CD4-positive, alpha-beta T cell treated with Interleukin-6 at 100 ng/mL for 8 hours (primary cell): ENCODE data around the gene HIPK1.
"Not testable (repeated sequence)": the region's sequence is repeated elsewhere in the genome, so short reads cannot be mapped to it uniquely, and the experiment has no call there.

Experiments used
- DNase-seq: peaks from one replicate; pipeline ENCODE4 v3.0.0-alpha.2; 2020; ENCODE audit warnings: mixed read lengths, low spot score

HIPK1 gene

DNA sequence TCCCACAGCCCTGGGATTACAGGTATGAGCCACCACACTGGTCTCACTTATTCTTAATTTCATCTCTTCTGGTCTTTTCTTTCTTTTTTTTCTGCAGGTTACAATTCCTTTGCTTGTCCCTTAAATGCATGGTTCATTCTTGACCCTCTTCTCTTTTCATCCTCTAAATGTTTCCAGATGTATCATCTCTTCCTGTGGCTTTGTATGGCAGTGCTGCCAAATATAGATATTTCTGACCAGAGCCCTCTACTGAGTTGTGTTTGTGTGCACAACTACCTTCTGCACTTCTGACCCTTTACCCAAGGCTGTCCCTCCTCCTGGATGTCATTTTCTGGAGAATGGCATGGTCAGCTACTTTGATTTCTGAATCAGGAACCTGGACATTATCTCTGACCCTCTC lies 82.7 kb downstream of the HIPK1 start:
- no peak for DNase-seq

DNA sequence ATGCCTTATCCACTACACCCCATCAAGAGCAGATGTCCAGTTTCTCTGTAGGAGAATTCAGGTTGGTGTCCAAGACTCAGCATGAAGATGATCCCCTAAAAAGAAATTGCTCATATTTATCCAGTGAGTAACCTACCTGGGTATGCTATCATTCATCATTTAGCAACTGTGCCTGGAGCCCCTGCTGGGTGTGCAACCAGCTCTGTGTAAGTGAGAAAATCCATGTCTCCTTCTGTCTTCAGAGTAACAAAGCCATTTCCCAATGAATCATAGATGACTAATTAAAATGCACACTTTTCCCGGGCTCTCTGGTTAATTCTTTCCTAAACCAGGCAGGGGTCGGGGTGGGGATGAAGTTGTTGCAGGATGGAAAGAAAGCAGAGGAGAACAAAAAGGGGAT lies 86.0 kb downstream of the HIPK1 start:
- DNase-seq: no peak

DNA sequence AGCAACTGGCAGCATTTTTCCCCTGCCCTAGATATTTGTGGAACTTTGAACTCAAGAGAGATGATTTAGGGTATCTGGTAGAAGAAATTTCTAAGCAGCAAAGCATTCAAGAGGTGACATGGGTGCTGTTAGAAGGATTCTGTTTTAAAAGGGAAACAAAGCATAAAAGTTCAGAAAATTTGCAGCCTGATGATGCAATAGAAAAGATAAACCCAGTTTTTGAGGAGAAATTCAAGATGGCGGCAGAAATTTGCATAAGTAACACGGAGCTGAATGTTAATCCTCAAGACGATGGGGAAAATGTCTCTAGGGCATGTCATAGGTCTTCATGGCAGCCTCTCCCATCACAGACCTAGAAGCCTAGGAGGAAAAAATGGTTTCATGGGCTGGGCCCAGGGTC lies 90.6 kb downstream of the HIPK1 start:
- DNase-seq: not testable (repeated sequence)

DNA sequence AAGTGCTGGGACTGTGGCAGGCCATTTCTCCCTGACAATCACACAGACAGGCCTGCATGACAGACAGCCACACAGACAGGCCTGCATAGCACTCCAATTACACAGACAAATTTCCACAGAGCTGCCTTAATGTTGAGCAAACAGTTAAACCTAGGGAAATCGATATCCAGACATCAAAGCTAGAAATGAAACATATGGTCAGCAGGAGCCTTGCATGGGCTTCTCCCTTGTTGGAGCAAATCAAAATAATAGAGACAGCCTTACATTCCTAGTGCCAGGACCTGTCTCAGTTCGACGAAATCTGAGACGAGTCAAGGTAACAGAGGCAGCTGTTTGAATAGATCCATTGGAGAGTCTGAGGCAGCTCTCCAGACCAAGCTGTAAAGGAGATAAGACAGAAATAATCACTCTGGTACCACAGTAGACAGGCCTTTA lies 92.6 kb downstream of the HIPK1 start:
- DNase-seq: no peak

DNA sequence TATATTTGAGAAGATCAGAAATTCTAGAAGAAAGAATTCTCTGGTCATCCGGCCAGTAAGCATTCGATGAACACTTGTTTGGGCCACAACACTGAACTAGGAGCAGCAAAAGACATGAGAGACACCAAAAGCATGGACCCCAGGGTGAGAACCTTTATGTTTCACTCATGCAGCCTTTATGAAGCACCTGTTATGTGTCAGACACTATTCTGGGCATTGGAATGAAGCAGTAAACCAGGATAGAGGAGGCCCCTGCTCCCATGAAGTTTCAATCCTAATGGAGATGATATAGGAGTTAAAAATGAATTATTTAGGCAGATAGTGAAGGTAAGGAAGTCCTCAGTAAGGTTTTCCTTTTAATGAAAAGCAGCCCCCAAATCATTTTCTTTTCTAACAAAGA lies 93.8 kb downstream of the HIPK1 start:
- DNase-seq: no peak

DNA sequence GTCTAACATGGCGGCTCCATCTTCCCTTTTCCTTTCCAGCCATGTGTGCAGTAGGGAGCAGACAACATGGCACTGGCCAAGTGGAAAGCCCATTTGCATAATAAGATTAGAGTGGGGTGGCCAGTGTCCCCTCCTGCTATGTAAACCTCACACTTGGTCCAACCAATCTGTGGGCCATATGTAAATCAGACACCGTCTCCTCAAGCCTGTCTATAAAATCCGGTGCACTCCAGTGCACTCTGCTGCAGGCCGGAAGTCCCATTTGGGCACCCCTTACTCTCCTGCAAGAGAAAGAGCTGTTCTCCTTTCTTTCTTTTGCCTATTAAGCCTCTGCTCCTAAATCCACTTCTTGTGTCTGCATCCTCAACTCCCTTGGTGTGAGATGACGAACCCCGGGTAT lies 94.3 kb downstream of the HIPK1 start:
- no peak for DNase-seq

DNA sequence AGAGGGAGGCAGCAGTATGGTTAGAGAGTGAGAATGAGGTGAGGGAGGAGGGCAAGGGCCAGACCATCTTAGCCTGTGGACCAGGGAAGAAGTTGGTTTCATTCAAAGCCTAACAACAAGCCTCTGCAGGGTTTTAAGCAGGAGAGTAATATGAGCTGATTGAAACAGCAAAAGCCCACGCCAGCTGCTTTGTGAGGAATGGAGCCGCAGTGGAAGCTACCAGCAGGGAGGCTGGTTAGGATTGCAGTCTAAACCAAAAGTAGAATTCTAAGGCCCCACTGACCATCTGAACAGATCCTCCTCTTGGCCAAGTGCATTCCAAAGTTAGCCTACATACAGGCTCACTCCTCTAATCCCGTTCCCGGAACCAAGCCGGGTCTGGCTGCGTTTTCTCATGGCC lies 94.9 kb downstream of the HIPK1 start:
- DNase-seq: no peak

DNA sequence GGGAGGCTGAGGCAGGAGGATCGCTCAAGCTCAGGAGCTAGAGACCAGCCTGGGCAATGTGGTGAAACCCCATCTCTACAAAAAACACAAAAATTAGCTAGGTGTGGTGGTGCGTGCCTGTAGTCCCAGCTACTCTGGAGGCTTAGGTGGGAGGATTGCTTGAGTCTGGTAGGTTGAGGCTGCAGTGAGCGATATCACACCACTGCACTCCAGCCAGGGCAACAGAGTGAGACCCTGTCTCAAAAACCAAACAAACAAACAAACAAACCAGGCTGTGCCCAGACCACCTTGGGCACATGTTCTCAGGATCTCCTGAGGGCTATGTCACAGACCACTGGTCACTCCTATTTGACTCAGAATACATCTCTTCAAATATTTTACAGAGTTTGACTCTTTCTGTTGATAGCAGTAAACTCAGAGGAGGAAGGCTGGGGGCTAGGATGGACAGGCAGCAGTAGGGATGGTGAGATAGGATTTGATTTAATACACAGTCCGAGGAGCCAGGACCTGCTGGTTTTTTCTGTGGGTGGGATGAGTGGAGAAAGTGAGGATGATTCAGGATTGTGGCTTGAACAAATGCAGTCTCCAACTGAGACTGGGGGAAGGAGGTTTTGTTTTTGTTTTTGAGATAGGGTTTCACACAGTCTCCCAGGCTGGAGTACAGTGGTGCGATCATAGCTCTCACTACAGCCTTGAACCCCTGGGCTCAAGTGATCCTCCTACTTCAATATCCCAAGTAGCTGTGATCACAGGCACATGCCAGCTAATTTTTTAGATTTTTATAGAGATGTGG lies 96.7 kb downstream of the HIPK1 start:
- DNase-seq: no peak

DNA sequence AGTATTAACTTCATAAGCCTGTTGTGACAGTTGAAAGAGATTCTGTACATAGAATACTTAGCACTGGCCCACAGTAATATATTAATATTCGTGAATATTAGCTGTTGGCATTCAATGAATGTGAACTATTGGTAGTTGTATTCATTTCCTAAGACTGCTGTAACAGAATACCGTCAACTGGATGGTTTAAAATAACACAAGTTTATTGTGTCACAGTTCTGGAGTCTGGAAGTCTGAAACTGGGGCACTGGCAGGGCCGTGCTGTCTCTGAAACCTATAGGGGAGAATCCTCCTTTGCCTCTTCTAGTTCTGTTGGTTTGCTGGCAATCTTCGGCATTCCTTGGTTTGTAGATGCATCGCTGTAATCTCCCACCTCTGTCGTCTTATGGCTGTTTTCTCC lies 97.7 kb downstream of the HIPK1 start:
- no peak for DNase-seq
